ENCODE data around the gene H6PD.

H6PD gene

DNA sequence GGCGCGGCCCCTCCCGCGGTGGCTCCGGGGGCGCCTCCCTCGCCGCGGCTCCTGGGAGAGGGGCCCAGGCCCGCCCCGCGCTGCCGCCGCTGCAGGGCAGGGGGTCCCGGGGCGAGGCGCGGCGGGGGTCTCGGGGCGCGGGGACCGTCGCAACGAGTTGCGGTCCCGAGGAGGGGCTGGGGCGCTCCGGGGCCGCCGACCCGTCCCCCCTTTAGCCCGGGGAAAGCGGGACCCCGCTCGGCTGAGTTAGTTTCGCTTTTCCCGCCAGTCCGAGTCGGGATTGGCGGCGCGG, 58.6 kb downstream of the H6PD start:
- no peak for TF ChIP-seq GATA2 (IDR thresholded peaks at IDR 0.05; ENCODE audit: low read depth, low read length)
- TF ChIP-seq GATA3 (IDR thresholded peaks at IDR 0.05; ENCODE audit: low read depth, low read length) = no peak

DNA sequence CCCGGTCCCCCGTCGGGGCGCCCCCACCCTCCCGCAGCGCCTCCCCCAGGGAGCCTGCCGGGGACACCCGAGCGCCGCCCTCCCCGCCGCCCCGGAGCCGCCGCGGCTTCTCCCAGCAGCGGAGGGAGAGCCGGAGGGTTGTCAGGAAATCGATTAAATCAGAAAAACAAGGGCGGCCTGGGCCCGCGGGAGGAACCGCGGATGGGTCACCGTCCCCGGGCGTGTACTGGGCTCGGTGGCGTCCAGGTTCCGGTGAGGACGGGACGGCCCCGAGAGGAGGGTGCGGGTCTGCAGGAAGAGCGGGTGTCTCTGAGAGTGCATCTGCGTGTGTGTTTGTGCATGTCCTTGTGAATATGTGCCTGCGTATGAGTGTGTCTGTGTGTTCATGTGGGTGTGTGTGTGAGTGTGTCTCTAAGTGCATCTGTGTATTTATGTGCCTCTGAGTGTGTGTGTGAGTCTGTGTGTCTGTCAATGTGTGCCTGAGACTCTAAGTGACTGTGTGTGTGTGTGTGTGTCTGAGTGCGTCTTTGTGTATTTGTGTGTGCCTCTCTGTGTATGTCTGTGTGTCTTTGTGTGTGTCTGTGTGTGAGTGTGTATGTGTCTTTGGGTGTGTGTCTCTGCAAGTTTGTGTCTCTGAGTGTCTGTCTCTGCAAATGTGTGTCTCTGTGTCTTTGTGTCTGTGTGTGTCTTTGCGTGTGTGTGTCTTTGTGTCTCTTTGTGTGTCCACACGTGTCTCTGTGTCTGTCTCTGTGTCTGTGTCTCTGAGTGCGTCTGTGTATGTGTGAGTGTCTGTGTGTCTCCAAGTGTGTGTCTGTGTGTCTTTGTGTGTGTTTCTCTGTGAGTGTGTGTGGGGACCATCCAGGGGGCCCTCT, 59.2 kb downstream of the H6PD start:
- TF ChIP-seq GATA2 (IDR thresholded peaks at IDR 0.05; ENCODE audit: low read depth, low read length) (no peak), GATA3 (IDR thresholded peaks at IDR 0.05; ENCODE audit: low read depth, low read length) (no peak)

DNA sequence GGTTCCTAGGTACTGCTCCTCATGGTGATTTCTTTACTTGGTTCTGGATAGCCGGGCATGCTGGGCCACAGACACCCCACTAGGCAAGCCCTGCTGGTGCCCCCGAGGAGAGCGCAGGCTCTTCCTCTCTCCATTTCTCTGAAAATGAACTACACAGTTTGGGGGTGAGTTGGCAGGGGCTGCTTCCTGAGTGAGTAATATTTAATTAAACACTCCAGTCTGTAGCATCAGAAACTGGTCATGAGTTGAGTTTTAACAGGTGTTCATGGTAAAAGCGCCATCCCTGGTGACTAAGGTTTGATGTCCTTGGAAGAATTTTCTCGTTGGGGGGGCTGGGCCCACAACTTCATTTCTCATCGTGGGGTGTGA, 59.8 kb downstream of the H6PD start:
- TF ChIP-seq GATA3 (IDR thresholded peaks at IDR 0.05; ENCODE audit: low read depth, low read length) (no peak), GATA2 (IDR thresholded peaks at IDR 0.05; ENCODE audit: low read depth, low read length) (no peak)

DNA sequence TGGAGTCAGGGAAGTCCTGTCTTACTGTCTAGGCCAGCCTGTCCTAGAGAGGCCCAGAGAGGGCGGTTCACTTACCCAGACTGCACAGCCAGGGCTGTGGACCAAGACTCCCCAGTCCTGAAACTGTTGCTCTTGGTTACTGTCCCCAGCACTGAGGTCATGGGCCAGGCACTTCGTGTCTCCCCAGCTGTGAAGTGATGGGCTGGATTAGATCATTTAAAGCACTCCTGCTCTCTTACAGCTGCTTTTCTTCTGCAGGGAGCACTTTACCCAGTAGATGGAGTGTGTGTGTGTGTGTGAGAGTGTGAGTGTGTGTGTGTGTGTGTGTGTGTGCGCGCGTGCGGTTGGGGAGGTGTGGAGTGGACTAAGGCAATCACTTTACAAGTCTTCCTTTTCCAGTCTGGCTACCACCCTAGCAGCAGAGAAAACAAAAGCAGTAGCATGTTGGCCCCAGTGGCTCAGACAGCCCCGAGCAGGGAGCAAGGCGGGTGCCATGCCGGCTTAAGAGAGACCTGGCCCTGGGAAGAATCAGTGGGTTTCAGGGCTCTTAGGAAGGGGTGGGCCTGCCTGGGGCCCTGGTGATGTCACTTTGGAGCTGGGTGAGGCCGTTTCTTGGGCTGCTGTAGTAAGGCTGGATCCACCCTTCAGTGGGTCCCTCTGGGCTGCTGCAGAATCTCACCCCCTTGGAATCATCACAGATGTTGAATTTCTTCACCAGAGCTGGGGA, 60.5 kb downstream of the H6PD start:
- TF ChIP-seq GATA3 (IDR thresholded peaks at IDR 0.05; ENCODE audit: low read depth, low read length) (no peak), GATA2 (IDR thresholded peaks at IDR 0.05; ENCODE audit: low read depth, low read length) (no peak)

DNA sequence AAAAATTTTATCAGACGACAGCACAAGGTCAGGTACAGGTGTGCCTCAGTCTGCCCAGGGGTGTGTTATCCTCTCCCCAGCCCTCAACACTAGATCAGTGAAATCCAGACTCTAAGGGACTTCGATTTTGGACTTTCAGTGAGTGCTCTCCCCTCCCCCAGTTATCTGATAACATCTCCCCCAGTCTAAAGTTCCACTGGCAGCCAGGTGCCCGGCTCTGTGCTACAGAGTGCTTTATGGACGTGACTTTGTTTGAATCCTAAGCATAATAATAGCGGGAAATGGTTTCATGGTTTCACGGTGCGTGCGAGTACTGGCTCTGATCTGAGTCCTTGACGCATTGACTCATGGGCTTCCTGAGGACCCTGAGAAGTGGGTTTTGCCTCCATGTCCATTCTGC, 61.3 kb downstream of the H6PD start:
- TF ChIP-seq GATA2 (IDR thresholded peaks at IDR 0.05; ENCODE audit: low read depth, low read length) (no peak), GATA3 (IDR thresholded peaks at IDR 0.05; ENCODE audit: low read depth, low read length) (no peak)

DNA sequence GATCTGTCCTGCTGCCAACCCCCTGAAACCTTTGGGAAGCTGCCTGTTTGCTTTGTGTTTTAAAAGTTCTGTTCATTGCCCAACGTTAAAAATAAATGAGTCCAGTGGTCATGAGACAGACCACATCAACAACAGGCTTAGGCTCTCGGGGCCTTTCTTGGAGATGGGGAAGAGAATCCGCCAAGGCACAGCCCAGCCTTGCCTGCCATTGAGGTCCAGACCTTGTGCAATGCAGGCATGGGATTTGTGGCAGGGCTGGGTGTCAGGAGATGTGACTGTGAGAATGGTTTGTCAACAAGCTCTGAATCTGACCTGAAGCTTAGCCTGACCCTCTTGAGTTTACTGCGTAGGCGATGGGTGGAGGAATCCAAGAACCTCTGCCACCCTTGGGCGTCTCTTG, 62.3 kb downstream of the H6PD start:
- TF ChIP-seq GATA3 (IDR thresholded peaks at IDR 0.05; ENCODE audit: low read depth, low read length) = no peak
- TF ChIP-seq GATA2 (IDR thresholded peaks at IDR 0.05; ENCODE audit: low read depth, low read length) = no peak

DNA sequence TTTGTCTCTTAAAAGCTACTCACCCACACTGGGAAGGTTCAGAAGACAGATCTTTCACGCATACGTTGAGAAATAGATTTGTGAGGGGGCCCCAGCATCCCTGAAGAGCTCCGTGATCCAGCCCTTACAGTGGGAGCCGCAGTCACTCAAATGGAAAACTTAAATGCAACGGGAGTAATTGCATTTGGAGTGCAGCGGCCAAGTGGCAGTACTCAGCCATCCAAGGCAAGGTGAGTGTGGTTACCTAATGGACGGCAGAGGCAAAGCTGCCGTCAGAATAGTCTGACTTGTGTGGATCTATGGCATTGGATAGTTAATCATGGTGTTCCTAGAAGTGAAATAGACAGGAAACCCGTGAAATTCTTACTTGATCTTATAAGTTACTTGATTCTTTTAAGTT, 63.3 kb downstream of the H6PD start:
- no peak for TF ChIP-seq GATA2 (IDR thresholded peaks at IDR 0.05; ENCODE audit: low read depth, low read length)
- no peak for TF ChIP-seq GATA3 (IDR thresholded peaks at IDR 0.05; ENCODE audit: low read depth, low read length)

DNA sequence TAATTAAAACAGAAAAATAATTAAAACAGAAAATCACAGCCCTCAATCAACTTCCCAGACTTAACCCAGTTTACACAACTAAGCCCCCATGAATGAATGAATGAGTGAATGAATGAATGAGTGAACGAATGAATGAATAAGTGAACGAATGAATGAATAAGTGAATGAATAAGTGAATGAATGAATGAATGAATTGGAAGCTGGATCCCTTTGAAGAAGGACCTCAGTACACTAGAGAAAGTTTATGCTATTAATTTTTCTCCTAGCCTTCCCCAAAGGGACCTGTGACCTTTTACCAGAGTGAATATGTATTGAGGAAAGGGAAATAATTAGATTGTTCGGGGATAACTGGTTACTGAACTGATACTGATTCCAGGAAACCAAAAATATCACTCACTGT, 63.7 kb downstream of the H6PD start:
- TF ChIP-seq GATA3 (IDR thresholded peaks at IDR 0.05; ENCODE audit: low read depth, low read length) = no peak
- TF ChIP-seq GATA2 (IDR thresholded peaks at IDR 0.05; ENCODE audit: low read depth, low read length) = no peak

DNA sequence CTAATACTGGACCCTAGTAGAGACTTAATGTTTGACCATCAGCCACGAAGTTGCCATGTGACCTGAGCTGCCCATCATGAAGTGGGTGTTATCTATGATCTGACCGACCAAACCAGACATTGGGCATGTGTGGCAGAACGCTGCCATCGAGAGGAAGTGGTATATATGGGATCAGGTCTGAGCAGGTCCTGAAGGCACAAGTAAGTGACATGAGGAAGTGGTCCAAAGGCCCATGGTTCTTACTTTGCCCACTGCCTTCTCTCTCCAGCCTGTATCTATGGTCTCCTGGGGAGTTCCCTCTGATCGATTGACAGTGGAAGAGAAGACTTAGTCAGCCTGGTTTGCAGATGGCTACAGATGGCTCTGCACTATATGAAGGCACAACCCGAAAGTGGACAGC, 66.0 kb downstream of the H6PD start:
- TF ChIP-seq GATA2 (IDR thresholded peaks at IDR 0.05; ENCODE audit: low read depth, low read length) (no peak), GATA3 (IDR thresholded peaks at IDR 0.05; ENCODE audit: low read depth, low read length) (no peak)

DNA sequence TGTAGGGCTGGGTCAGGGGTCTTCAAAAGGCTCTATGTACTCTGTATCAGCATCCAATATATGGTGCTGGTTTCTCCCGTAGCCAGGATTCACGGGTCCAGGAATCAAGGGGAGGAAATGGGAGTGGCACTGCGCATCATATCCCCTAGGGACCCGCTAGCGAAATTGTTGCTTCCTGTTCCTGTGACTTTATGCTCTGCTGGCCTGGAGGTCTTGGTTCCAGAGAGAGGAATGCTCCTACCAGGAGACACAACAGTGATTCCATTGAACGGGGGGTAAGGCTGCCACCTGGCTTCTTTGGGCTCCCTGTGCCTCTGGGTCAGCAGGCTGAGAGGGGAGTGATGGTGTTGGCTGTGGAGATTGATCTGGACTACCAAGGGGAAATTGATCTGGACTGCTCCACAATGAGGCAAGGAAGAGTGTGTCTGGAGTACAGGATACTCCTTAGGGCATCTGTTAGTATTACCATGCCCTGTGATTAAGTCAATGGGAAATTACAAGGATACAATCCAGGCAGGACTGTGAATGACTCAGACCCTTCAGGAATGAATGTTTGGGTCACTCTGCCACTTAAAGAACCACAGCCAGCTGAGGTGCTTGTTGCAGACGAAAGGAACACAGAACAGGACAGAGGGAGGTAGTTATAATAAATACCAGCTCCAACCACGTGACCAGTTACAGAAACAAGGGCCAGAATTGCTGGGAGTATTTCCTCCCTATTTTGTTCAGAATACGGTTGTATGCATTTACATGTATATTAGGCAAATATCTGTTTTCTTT, 68.4 kb downstream of the H6PD start:
- no peak for TF ChIP-seq GATA2 (IDR thresholded peaks at IDR 0.05; ENCODE audit: low read depth, low read length)

DNA sequence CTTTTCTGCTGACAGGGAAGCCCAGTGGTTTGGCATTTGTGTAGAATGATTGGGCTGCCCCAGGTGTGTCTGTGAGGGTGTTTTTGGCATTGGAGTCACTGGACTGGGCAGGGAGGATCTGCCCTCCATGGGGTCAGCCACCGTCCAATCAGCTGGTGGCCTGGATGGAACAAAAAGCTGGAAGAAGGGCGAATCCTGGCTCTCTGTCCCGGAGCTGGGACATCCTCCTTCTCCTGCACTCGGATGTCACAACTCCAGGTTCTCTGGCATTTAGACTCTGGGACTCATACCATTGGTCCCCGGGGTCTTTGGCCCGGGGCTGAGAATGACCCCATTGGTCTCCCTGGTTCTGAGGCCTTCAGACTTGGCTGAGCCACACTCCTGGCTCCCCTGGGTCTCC, 69.3 kb downstream of the H6PD start:
- TF ChIP-seq GATA2 (IDR thresholded peaks at IDR 0.05; ENCODE audit: low read depth, low read length) (no peak), GATA3 (IDR thresholded peaks at IDR 0.05; ENCODE audit: low read depth, low read length) (no peak)

DNA sequence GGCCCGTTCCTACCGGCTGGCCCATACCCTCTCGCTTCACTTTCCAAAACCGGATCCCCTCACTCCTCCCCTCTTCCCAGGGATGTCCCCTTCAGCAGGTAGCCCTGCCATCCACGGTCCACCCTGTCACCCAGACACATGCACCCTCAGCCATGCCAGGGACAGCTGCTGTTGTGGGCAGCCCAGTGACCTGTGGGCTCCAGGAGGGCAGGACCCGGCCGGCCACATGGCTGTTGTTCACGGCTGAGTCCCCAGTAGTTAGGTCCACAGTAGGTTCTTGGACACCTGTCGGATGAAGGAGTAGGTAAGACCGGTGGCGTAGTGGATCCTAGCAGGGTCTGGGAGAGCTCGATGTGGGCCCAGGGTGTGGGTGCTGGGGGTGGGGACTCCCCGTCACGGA, 70.6 kb downstream of the H6PD start:
- no peak for TF ChIP-seq GATA2 (IDR thresholded peaks at IDR 0.05; ENCODE audit: low read depth, low read length)

DNA sequence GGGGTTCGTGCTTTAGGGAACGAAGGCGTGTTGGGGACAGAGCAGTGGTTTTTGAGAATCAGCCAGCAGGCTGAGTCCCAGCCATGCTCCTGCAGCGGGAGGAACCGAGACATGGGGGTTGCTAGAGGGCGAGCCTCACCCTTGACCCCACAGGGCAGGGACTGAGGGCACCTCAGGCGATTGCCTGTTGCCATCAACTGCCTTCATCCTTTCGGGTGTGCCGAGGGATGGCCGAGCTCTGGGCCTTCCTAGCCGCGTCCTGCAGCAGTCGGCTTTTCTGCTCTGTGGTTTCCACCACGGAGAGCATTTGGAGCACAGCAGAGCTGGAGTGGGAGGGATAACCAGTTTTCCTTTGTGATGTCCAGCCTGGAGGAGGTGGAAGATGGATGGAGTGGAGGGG, 71.4 kb downstream of the H6PD start:
- TF ChIP-seq GATA3 (IDR thresholded peaks at IDR 0.05; ENCODE audit: low read depth, low read length) = no peak

DNA sequence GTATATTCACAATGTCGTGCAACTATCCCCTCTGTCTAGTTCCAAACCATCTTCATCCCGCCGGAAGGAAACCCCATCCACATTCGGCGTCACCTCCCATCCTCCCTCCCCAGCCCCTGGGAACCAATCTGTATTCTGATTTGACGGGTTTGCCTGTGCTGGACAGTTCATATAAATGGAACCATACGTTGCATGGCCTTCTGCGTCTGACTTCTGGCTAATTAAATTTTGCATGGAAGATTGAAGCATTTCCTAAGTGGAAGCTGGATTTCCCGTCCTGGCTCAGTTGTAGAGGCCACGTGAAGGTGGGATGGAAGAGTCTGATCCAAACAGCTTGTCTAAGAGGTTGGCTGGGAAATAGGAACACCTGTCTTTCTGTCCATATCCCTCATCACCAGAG, 72.7 kb downstream of the H6PD start:
- no peak for TF ChIP-seq GATA2 (IDR thresholded peaks at IDR 0.05; ENCODE audit: low read depth, low read length)
- TF ChIP-seq GATA3 (IDR thresholded peaks at IDR 0.05; ENCODE audit: low read depth, low read length) = no peak

DNA sequence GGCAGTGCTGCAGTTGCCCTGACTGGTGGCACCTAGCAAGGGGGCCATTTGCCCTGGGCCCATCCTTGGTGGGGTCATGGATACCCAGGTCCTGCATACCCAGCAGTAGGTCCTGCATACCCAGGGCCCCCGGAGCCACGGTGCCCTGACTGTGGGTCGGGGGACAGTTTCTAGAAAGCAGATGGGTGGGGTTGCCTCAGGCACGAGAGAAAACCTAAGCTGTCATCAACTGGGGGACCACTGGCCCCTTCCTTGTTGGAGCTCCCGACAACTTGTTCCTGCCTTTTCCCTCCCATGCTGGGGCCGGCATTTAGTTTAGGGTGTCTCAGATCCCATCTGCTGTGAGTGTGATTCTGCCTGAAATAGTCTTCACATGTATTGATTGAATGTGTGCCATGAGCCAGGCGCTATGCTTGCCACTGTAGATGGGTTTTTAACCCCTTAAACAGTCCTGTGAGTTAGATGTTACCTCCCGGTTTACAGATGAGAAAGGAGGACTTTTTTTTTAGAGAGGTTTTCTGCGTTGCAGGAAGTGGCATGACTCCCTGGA, 73.7 kb downstream of the H6PD start:
- TF ChIP-seq GATA3 (IDR thresholded peaks at IDR 0.05; ENCODE audit: low read depth, low read length) = no peak
- TF ChIP-seq GATA2 (IDR thresholded peaks at IDR 0.05; ENCODE audit: low read depth, low read length) = no peak
